DMS79 treated with DMSO at 0.1 percent for 48 hours (cell line): ENCODE data around the gene RIMKLB.
"Not testable (repeated sequence)": the region's sequence is repeated elsewhere in the genome, so short reads cannot be mapped to it uniquely, and the experiment has no call there.

ENCODE experiments used
- DNase-seq: peaks from one replicate; lab custom pipeline; 2025; lab: John Stamatoyannopoulos, UW

Gene RIMKLB

GRCh38 chr12:8819666-8819980, 121.8 kb downstream of the RIMKLB start:
- DNase-seq = no peak

- not testable (repeated sequence) for DNase-seq
These were observed 123.1 kb downstream of the RIMKLB start for GRCh38 chr12:8820676-8821407.

- DNase-seq = no peak
These were observed 123.8 kb downstream of the RIMKLB start for GRCh38 chr12:8821591-8821990.

- no peak for DNase-seq
These were observed 124.5 kb downstream of the RIMKLB start, which contains the start of gene A2ML1 for GRCh38 chr12:8822298-8822697. TSS of gene A2ML1 (plus strand) at chr12:8822621. CDS start at chr12:8822652, 31 bp downstream.

GRCh38 chr12:8823565-8824300, 125.9 kb downstream of the RIMKLB start:
- no peak for DNase-seq

GRCh38 chr12:8827551-8828256, 129.9 kb downstream of the RIMKLB start:
- no peak for DNase-seq

GRCh38 chr12:8828257-8829124, 130.7 kb downstream of the RIMKLB start:
- DNase-seq = no peak

GRCh38 chr12:8829125-8829518, 131.3 kb downstream of the RIMKLB start:
- DNase-seq = no peak

- DNase-seq = no peak
These were observed 131.8 kb downstream of the RIMKLB start for GRCh38 chr12:8829621-8830020.

GRCh38 chr12:8831116-8831515, 133.3 kb downstream of the RIMKLB start:
- no peak for DNase-seq

GRCh38 chr12:8832500-8832899, 134.7 kb downstream of the RIMKLB start:
- no peak for DNase-seq
